Measurements from ENCODE around the gene TOMM5. TPM values are rescaled to one million over a fixed set of nuclear protein-coding genes. Genes with fewer than 3 reads are reported as not detected.

Gene TOMM5
- 100 to 1,000 TPM in 1 of 2 donors, 10 to 100 TPM in 1; 96.5 to 113 TPM for total RNA-seq
- 126 TPM for polyA plus RNA-seq (ENCODE audit: insufficient read depth, low read depth, low replicate concordance)
- long read RNA-seq, donor 1, transcript TOMM5-201 (2 exons, 751 nt), result major isoform, 142 of 145 reads
- long read RNA-seq, donor 1, partial matches to known transcripts, result 0 of 145 reads
- long read RNA-seq, donor 1, other reads (novel, unspliced or antisense), result 0 of 145 reads
- long read RNA-seq, donor 2, transcript TOMM5-201 (2 exons, 751 nt), result major isoform, 113 of 117 reads
- long read RNA-seq, donor 2, partial matches to known transcripts, result 0 of 117 reads
- long read RNA-seq, donor 2, other reads (novel, unspliced or antisense), result 0 of 117 reads

- H3K9me3 ChIP-seq, result no peaks in the 10 kb centered on the region
- DNase-seq, result peak; percentile 96
- peak; percentile 4 for TF ChIP-seq POLR2A (IDR thresholded peaks at IDR 0.05)
- TF ChIP-seq CTCF (IDR thresholded peaks at IDR 0.05), result no peak
- H3K27me3 ChIP-seq, result no peaks in the 10 kb centered on the region
- peak within 1 kb of the TSS; percentile 92 for H3K4me3 ChIP-seq
- H3K36me3 ChIP-seq (ENCODE audit: low read depth, missing control alignments), result no peaks in the 10 kb centered on the region
- peak within 1 kb of the TSS; percentile 75 to 78 for H3K27ac ChIP-seq
- intact Hi-C loops (cut with DNase I; ENCODE audit: low total_unique reads), result no loop called here
- peaks cover 6% of the 10 kb centered on the region for H3K4me1 ChIP-seq
- WGBS, 2 donors, result 0 to 2% methylated on average over 14 to 72 of the region's 72 CpGs
Measured at GRCh38 chr9:37592108-37592951, at the start of gene TOMM5. TSS of gene TOMM5 (minus strand) at chr9:37592597. CDS start at chr9:37592532, 65 bp downstream.

GRCh38 chr9:37641331-37641730 is 48.9 kb upstream of the TOMM5 start:
- Histone ChIP-seq H3K4me1 (peaks cover 18% of the 10 kb centered on the region), H3K27ac (peak overlapping the region; percentile 70 to 80), H3K27me3 (no peaks in the 10 kb centered on the region), H3K4me3 (no peak overlapping the region), H3K36me3 (ENCODE audit: low read depth, missing control alignments) (no peaks in the 10 kb centered on the region), H3K9me3 (no peaks in the 10 kb centered on the region)
- 30 to 46% methylated on average over 3 of the region's 3 CpGs for WGBS, 2 donors
- TF ChIP-seq POLR2A (IDR thresholded peaks at IDR 0.05) (no peak), CTCF (IDR thresholded peaks at IDR 0.05) (no peak)
- peak; percentile 88 for DNase-seq
- intact Hi-C loops (cut with DNase I; ENCODE audit: low total_unique reads), result no loop called here

GRCh38 chr9:37640246-37640645 is 47.8 kb upstream of the TOMM5 start:
- no peaks in the 10 kb centered on the region for H3K9me3 ChIP-seq
- no peak for TF ChIP-seq POLR2A (IDR thresholded peaks at IDR 0.05)
- no peak for TF ChIP-seq CTCF (IDR thresholded peaks at IDR 0.05)
- H3K4me1 ChIP-seq, result peaks cover 18% of the 10 kb centered on the region
- no peaks in the 10 kb centered on the region for H3K36me3 ChIP-seq (ENCODE audit: low read depth, missing control alignments)
- intact Hi-C loops (cut with DNase I; ENCODE audit: low total_unique reads), result no loop called here
- no peak for DNase-seq
- H3K4me3 ChIP-seq, result no peak overlapping the region
- H3K27me3 ChIP-seq, result no peaks in the 10 kb centered on the region
- 59 to 69% methylated on average over 3 of the region's 3 CpGs for WGBS, 2 donors
- peak overlapping the region; percentile 32 to 70 for H3K27ac ChIP-seq

- H3K27ac ChIP-seq, result peak overlapping the region; percentile 32 to 70
- DNase-seq, result no peak
- intact Hi-C loops (cut with DNase I; ENCODE audit: low total_unique reads), result no loop called here
- H3K9me3 ChIP-seq, result no peaks in the 10 kb centered on the region
- H3K4me1 ChIP-seq, result peaks cover 18% of the 10 kb centered on the region
- H3K27me3 ChIP-seq, result no peaks in the 10 kb centered on the region
- 71 to 91% methylated on average over 3 of the region's 3 CpGs for WGBS, 2 donors
- no peak for TF ChIP-seq CTCF (IDR thresholded peaks at IDR 0.05)
- no peak for TF ChIP-seq POLR2A (IDR thresholded peaks at IDR 0.05)
- no peaks in the 10 kb centered on the region for H3K36me3 ChIP-seq (ENCODE audit: low read depth, missing control alignments)
- no peak overlapping the region for H3K4me3 ChIP-seq
Measured at GRCh38 chr9:37639841-37640240, 47.4 kb upstream of the TOMM5 start.

All from testis (tissue), 5 donors.